ENCODE data around the gene CYP24A1.
"Not testable (repeated sequence)": the region's sequence is repeated elsewhere in the genome, so short reads cannot be mapped to it uniquely, and the experiment has no call there.

CYP24A1 gene

GRCh38 chr20:54133434-54134427, 40.1 kb downstream of the CYP24A1 start:
- no peak for DNase-seq (ENCODE audit: low read depth)

- DNase-seq (ENCODE audit: low read depth), result no peak
Measured at GRCh38 chr20:54132612-54133433, 41.0 kb downstream of the CYP24A1 start.

GRCh38 chr20:54131675-54132611, 41.8 kb downstream of the CYP24A1 start:
- DNase-seq (ENCODE audit: low read depth), result no peak

GRCh38 chr20:54131125-54131524, 42.7 kb downstream of the CYP24A1 start:
- DNase-seq (ENCODE audit: low read depth), result not testable (repeated sequence)

GRCh38 chr20:54129350-54129749, 44.4 kb downstream of the CYP24A1 start:
- no peak for DNase-seq (ENCODE audit: low read depth)

GRCh38 chr20:54127855-54128574, 45.8 kb downstream of the CYP24A1 start:
- DNase-seq (ENCODE audit: low read depth), result no peak

- no peak for DNase-seq (ENCODE audit: low read depth)
Measured at GRCh38 chr20:54126806-54127655, 46.8 kb downstream of the CYP24A1 start.

- not testable (repeated sequence) for DNase-seq (ENCODE audit: low read depth)
Measured at GRCh38 chr20:54126328-54126727, 47.5 kb downstream of the CYP24A1 start.

- no peak for DNase-seq (ENCODE audit: low read depth)
Measured at GRCh38 chr20:54123587-54124180, 50.1 kb downstream of the CYP24A1 start.

GRCh38 chr20:54122681-54123586, 50.9 kb downstream of the CYP24A1 start:
- no peak for DNase-seq (ENCODE audit: low read depth)

- no peak for DNase-seq (ENCODE audit: low read depth)
Measured at GRCh38 chr20:54122189-54122588, 51.6 kb downstream of the CYP24A1 start.

- no peak for DNase-seq (ENCODE audit: low read depth)
Measured at GRCh38 chr20:54119744-54120143, 54.0 kb downstream of the CYP24A1 start.

- no peak for DNase-seq (ENCODE audit: low read depth)
Measured at GRCh38 chr20:54118220-54119001, 55.4 kb downstream of the CYP24A1 start.

GRCh38 chr20:54116550-54117235, 57.1 kb downstream of the CYP24A1 start:
- DNase-seq (ENCODE audit: low read depth), result no peak

- DNase-seq (ENCODE audit: low read depth), result no peak
Measured at GRCh38 chr20:54115172-54115854, 58.5 kb downstream of the CYP24A1 start.

- no peak for DNase-seq (ENCODE audit: low read depth)
Measured at GRCh38 chr20:54114109-54114508, 59.7 kb downstream of the CYP24A1 start.

- DNase-seq (ENCODE audit: low read depth), result no peak
Measured at GRCh38 chr20:54113566-54113965, 60.2 kb downstream of the CYP24A1 start.

Measured in activated T-cell treated with anti-CD3 and anti-CD28 coated beads for 24 hours (primary cell).